Upper lobe of left lung (tissue), 6 donors: Measurements from ENCODE around the gene KIF1A. TPM values are rescaled to one million over a fixed set of nuclear protein-coding genes. Genes with fewer than 3 reads are reported as not detected.
"Not testable (repeated sequence)": the region's sequence is repeated elsewhere in the genome, so short reads cannot be mapped to it uniquely, and the experiment has no call there.

Experiments
- ATAC-seq, 2 donors: fragments of 200-7000 bp; cut with Tn5 transposase; one replicate each; pipeline ENCODE4 v1.9.1; 2022; ENCODE audit warnings: mild to moderate bottlenecking in 2 of 2, moderate library complexity in 2 of 2; ENCODE audit not compliant: low FRiP score in 2 of 2
- DNase-seq, 2 donors: peaks; one replicate each; pipeline ENCODE4 v3.0.0-alpha.2; 2019 to 2020
- H3K27ac ChIP-seq, 4 donors: fragments of 200-600 bp; sonication (generic); one replicate each; pipeline ENCODE4 v1.5.1; 2016 to 2019
- H3K27me3 ChIP-seq, 4 donors: fragments of 200-600 bp; sonication (generic); one replicate each; pipeline ENCODE4 v1.5.1; 2017 to 2019
- H3K36me3 ChIP-seq, 4 donors: fragments of 200-600 bp; sonication (generic); one replicate each; pipeline ENCODE4 v1.5.1; 2016 to 2019
- H3K4me1 ChIP-seq, 4 donors: fragments of 200-600 bp; sonication (generic); one replicate each; pipeline ENCODE4 v1.5.1; 2018 to 2019
- H3K4me3 ChIP-seq, 4 donors: fragments of 200-600 bp; sonication (generic); one replicate each; pipeline ENCODE4 v1.5.1; 2017 to 2019; ENCODE audit warnings: mild to moderate bottlenecking in 2 of 4, moderate library complexity in 1 of 4
- H3K9me3 ChIP-seq, 4 donors: fragments of 200-600 bp; sonication (generic); one replicate each; pipeline ENCODE4 v1.5.1; 2018 to 2019
- EP300 ChIP-seq, 4 donors: sonication (generic); formaldehyde crosslinking; IDR thresholded peaks; one replicate each; pipeline ENCODE4 v1.5.1; 2017; ENCODE audit warnings: antibody characterized with exemption in 4 of 4, control low read depth in 2 of 4
- POLR2A ChIP-seq, 4 donors: fragments of 450-650 bp; IDR thresholded peaks; one replicate each; pipeline ENCODE4 v1.5.1; 2016 to 2017; ENCODE audit warnings: antibody characterized with exemption in 4 of 4, mild to moderate bottlenecking in 2 of 4
- POLR2AphosphoS5 ChIP-seq, 2 donors: sonication (generic); formaldehyde crosslinking; IDR thresholded peaks; one replicate each; pipeline ENCODE4 v1.5.1; 2017; ENCODE audit warnings: antibody characterized with exemption in 2 of 2
- WGBS, 2 donors: methylation state at CpG; one replicate each; pipeline ENCODE4 v1.1.5; 2017 to 2018; 5-methylcytosine and 5-hydroxymethylcytosine counted together
- total RNA-seq, 6 donors: library from RNA; depleted of rRNA in 4 of 6; stranded (reverse); fragments of >200 nt in 4 of 6; gene quantifications; one replicate each; pipeline versions ENCODE4 v1.1.0 to v1.2.1, GENCODE V29; 2016 to 2021
- TF ChIP-seq, protein P1 (sequence below), 6 experiments: fragments of 450-650 bp in 4 of 6; fragments of 200-600 bp in 2 of 6; sonication (generic) in 2 of 6; IDR thresholded peaks; one replicate each; pipeline ENCODE4 v1.5.1; 2016 to 2019; ENCODE audit warnings: antibody characterized with exemption in 6 of 6
- donor health status: DM: no; HTN: no; CAD: no; lungs with moderate emphysema.
- donor health status: DM: no; HTN: yes; CAD: no; lungs with severe emphysema.

Gene KIF1A
- total RNA-seq, 6 donors from 2014 or later = 0.15 to 1.2 (median 0.35) TPM; not detected in 2

GRCh38 chr2:240702640-240703011, 117.4 kb downstream of the KIF1A start:
- Histone ChIP-seq H3K27me3 (peaks cover 0 to 4% (median 0%) of the 10 kb centered on the region in 4 donors), H3K4me1 (no peaks in the 10 kb centered on the region), H3K27ac (no peak overlapping the region), H3K36me3 (no peaks in the 10 kb centered on the region), H3K4me3 (no peak overlapping the region), H3K9me3 (no peaks in the 10 kb centered on the region)
- TF ChIP-seq, protein P1, sequence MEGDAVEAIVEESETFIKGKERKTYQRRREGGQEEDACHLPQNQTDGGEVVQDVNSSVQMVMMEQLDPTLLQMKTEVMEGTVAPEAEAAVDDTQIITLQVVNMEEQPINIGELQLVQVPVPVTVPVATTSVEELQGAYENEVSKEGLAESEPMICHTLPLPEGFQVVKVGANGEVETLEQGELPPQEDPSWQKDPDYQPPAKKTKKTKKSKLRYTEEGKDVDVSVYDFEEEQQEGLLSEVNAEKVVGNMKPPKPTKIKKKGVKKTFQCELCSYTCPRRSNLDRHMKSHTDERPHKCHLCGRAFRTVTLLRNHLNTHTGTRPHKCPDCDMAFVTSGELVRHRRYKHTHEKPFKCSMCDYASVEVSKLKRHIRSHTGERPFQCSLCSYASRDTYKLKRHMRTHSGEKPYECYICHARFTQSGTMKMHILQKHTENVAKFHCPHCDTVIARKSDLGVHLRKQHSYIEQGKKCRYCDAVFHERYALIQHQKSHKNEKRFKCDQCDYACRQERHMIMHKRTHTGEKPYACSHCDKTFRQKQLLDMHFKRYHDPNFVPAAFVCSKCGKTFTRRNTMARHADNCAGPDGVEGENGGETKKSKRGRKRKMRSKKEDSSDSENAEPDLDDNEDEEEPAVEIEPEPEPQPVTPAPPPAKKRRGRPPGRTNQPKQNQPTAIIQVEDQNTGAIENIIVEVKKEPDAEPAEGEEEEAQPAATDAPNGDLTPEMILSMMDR (IDR thresholded peaks at IDR 0.05) = no peak
- TF ChIP-seq POLR2AphosphoS5 (IDR thresholded peaks at IDR 0.05) = no peak
- no peak for ATAC-seq
- peak in 1 of 2 donors; percentile 55 for DNase-seq
- 75 to 84% methylated on average over 9 of the region's 9 CpGs for WGBS, 2 donors

DNA sequence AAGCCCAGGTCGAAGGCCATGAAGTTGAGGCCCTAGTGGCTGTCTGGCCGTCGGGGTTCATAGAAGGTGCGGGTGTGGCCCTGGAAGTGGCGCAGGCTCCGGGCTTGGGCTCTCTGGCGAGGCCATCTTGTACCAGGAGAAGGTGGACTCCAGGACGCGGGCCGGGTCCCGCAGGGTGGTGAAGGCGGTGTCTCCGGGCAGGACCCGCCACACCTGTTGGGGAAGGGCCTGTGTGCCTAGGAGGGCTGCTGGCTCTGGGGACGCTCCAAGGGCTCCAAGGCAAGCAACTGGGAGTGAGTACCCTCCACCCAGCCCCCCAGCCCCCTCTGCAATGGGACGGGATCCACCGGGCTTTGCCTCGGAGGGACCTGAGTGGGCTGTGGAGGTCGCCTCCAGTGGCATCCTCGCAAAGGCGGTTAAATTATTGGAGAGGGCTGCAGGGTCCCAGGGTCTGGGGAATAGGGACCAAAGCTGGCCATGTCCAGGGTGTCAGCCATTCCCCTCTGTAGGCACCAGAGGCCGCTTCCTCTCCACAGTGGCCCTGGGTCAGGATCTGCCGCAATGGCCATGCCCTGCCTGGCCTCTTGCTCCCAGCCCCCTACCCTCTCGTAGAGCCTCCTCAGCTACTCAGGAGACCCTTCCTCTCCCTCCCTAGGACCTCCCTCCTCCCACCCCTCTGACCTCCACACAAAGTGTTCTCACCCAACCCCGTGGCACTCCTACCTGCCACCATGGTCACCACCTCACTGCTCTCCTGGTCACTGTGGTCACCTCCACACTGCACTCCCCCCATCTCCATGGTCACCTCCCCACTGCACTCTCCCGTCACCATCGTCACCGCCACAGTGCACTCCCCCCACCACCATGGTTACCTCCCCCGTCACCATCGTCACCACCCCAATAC, 118.0 kb downstream of the KIF1A start:
- Histone ChIP-seq H3K9me3 (no peaks in the 10 kb centered on the region), H3K27ac (no peak overlapping the region), H3K36me3 (no peaks in the 10 kb centered on the region), H3K4me1 (no peaks in the 10 kb centered on the region), H3K27me3 (peaks cover 0 to 4% (median 0%) of the 10 kb centered on the region in 4 donors), H3K4me3 (no peak overlapping the region)
- ATAC-seq (no peak), DNase-seq (no peak)
- WGBS, 2 donors = 88 to 89% methylated on average over 18 to 28 of the region's 30 CpGs
- no peak for TF ChIP-seq POLR2A (IDR thresholded peaks at IDR 0.05)

DNA sequence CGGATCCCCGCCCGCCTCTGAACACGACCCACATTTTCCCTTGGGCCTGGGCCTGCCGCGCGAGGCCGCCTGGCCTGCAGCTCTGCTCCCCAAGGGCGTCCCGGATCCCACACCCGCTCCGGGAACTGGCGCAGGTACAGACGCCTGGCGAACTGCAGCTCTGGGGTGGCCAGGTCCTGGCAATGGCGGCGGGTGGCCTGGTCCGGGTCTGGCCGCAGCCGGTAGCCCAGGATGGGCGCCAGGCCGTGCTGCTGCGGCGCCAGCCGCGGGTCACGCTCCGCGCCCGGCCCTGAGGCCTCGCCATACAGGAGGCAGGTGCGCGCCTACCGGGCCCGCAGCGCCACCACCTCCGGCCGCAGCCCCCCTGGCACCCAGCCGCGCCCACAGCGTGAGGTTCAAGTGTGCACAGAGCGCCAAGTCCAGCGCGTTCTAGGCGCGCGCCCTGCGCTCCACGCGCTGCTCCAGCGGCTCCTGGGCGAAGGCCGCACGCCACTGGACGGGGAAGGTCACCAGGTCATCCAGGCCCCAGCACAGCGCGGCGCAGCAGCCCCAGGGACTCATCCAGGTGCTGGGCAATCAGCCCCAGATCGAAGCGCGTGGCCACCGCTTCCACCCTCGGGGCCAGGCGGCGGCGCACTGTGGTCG, 118.8 kb downstream of the KIF1A start:
- no peak for ATAC-seq
- no peaks in the 10 kb centered on the region for H3K36me3 ChIP-seq
- no peak overlapping the region for H3K27ac ChIP-seq
- no peaks in the 10 kb centered on the region for H3K4me1 ChIP-seq
- no peak overlapping the region for H3K4me3 ChIP-seq
- H3K9me3 ChIP-seq = no peaks in the 10 kb centered on the region
- WGBS, 2 donors = 84 to 93% methylated on average over 37 to 47 of the region's 67 CpGs
- TF ChIP-seq POLR2A (IDR thresholded peaks at IDR 0.05) = no peak
- TF ChIP-seq, protein P1 (IDR thresholded peaks at IDR 0.05) = no peak
- TF ChIP-seq EP300 (IDR thresholded peaks at IDR 0.05) = no peak
- no peak for TF ChIP-seq POLR2AphosphoS5 (IDR thresholded peaks at IDR 0.05)
- H3K27me3 ChIP-seq = peaks cover 0 to 4% (median 0%) of the 10 kb centered on the region in 4 donors
- DNase-seq = peak in 1 of 2 donors; percentile 81

DNA sequence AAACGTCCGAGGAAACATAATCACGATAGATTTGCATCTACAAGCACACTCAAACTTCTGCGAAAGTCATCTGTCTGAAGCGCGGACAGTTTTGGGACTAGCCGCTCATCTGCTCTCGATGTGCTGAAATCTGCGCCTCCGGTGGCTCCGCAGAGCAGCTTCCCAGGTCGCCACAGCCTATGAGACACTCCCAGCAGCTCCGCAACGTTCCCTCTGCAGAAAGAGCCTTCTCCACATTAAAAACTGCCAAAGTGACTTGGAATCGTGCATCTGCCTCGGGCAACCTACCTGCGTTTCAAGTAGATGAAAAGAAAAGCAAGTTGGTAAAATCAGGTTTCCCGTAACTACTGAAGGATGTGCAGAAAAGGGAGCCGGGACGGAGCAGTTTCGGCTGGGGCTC, 119.4 kb downstream of the KIF1A start:
- not testable (repeated sequence) for H3K27me3 ChIP-seq, ATAC-seq, H3K9me3 ChIP-seq, DNase-seq, H3K4me1 ChIP-seq, H3K4me3 ChIP-seq, H3K36me3 ChIP-seq, H3K27ac ChIP-seq
- WGBS, 2 donors = 72 to 81% methylated on average over 13 to 20 of the region's 21 CpGs

DNA sequence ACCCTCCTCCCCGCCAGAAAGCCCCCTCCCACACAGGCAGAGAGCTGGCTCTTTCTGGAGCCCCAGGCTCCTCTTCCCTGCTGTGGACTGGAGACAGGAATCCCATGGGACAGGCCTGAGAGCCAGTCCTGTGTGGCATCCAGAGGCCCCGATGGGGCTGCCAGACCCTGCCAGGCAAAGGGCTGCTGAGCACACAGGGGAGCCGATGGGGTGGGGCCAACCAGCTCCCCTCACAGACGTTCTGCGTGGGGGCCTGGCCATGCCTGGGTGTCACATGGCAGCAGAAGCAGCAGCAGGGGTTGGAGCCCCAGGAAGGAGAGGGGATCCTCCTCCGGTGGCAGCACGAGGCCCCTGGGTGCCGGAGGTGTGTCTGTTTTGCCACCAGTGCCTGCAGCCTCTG, 120.2 kb downstream of the KIF1A start:
- H3K27me3 ChIP-seq, H3K27ac ChIP-seq, ATAC-seq, H3K36me3 ChIP-seq, H3K9me3 ChIP-seq, H3K4me1 ChIP-seq, H3K4me3 ChIP-seq: not testable (repeated sequence)
- WGBS, 2 donors = 38% methylated on average over 5 of the region's 8 CpGs; no CpG with 5 or more reads in 1 of the 2 donors
- DNase-seq = peak in 1 of 2 donors; percentile 62

GRCh38 chr2:240698852-240699561, 121.0 kb downstream of the KIF1A start:
- H3K27ac ChIP-seq, H3K27me3 ChIP-seq, H3K9me3 ChIP-seq, H3K4me3 ChIP-seq, H3K4me1 ChIP-seq, H3K36me3 ChIP-seq: not testable (repeated sequence)
- WGBS, 2 donors = 20 to 59% methylated on average over 1 to 2 of the region's 33 CpGs
- ATAC-seq (peak in 1 of 2 donors; percentile 53), DNase-seq (peak in 1 of 2 donors; percentile 66)

- DNase-seq, H3K27ac ChIP-seq, H3K27me3 ChIP-seq, H3K36me3 ChIP-seq, H3K9me3 ChIP-seq, H3K4me3 ChIP-seq, ATAC-seq, H3K4me1 ChIP-seq: not testable (repeated sequence)
- 83% methylated on average over 6 of the region's 13 CpGs; no CpG with 5 or more reads in 1 of the 2 donors for WGBS, 2 donors
Measured at GRCh38 chr2:240696469-240696868, 123.5 kb downstream of the KIF1A start.

DNA sequence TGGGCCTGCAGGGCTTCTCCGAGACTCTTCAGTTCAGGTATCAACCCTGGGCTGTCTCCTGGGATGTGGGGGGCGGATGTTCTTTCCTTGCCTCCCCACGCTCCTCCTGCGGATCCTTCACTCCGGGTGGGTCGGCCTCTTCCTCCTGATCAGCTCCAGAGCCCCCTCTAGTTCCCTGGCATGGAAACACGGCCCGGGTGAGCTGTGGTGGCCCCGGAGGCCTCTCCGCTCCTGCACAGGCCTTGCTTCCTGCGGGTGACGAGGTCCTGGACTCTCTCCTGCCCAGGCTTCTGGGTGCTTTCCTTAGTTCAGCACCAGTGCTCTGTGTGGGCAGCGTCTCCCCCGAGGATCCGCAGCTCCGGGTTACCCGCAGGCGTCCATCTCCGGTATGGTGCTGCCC, 124.4 kb downstream of the KIF1A start:
- WGBS, 2 donors = no CpG with 5 or more reads among the region's 19 CpGs
- H3K27ac ChIP-seq, DNase-seq, H3K36me3 ChIP-seq, H3K27me3 ChIP-seq, H3K4me1 ChIP-seq, ATAC-seq, H3K4me3 ChIP-seq, H3K9me3 ChIP-seq: not testable (repeated sequence)

DNA sequence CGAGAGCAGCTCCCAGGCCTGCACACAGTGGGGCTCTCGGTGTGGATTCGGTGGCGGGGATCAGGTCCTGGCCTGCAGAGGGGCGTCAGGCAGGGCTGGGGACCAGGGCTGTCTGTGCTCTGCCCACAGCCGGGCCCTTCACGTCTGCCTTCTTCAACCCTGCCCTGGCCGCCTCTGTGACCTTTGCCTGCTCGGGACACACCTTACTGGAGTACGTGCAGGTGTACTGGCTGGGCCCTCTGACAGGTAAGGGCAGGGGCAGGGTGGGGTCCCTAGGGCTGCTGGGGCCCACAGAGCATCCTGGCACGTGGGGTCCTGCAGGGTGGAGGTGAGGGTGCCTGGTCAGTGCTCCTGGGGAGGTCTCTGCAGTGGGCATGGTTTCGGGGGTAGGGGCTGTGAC, 125.7 kb downstream of the KIF1A start:
- H3K4me1 ChIP-seq, H3K9me3 ChIP-seq, DNase-seq, H3K4me3 ChIP-seq, H3K27me3 ChIP-seq, ATAC-seq, H3K27ac ChIP-seq, H3K36me3 ChIP-seq: not testable (repeated sequence)
- no CpG with 5 or more reads among the region's 12 CpGs for WGBS, 2 donors
